WI38 (cell line): ENCODE results near the gene RGP1.

ENCODE experiments used
- H3K4me3 ChIP-seq: 2 replicates; pipeline ENCODE4 v1.5.1; 2011; ENCODE audit warnings: low read depth, mild to moderate bottlenecking, control low read depth, low read length
- CTCF ChIP-seq: IDR thresholded peaks from 2 replicates; pipeline ENCODE4 v1.5.1; 2012; ENCODE audit warnings: low read depth, mild to moderate bottlenecking, control low read depth, low read length

The RGP1 gene

GRCh38 chr9:35783418-35783817 lies 34.3 kb downstream of the RGP1 start:
- TF ChIP-seq CTCF, result no peak
- no peak overlapping the region for H3K4me3 ChIP-seq

GRCh38 chr9:35789541-35789940 lies 40.5 kb downstream of the RGP1 start:
- TF ChIP-seq CTCF, result no peak
- H3K4me3 ChIP-seq, result no peak overlapping the region

- no peak for TF ChIP-seq CTCF
- no peak overlapping the region for H3K4me3 ChIP-seq
Measured at GRCh38 chr9:35790025-35790384, 40.9 kb downstream of the RGP1 start.

- no peak overlapping the region for H3K4me3 ChIP-seq
- TF ChIP-seq CTCF, result peak; percentile 79
Measured at GRCh38 chr9:35790385-35791296, 41.6 kb downstream of the RGP1 start.

- H3K4me3 ChIP-seq, result peak within 1 kb of the TSS; percentile 58
- no peak for TF ChIP-seq CTCF
Measured at GRCh38 chr9:35791297-35791921, 42.3 kb downstream of the RGP1 start, which contains the start of gene NPR2. TSS of gene NPR2 (plus strand) at chr9:35791591. CDS start at chr9:35792409, 818 bp downstream.

- peak overlapping the region; percentile 58 for H3K4me3 ChIP-seq
- no peak for TF ChIP-seq CTCF
Measured at GRCh38 chr9:35792024-35792813, 43.1 kb downstream of the RGP1 start.
